Measurements from ENCODE around the gene WHRN.

DNA sequence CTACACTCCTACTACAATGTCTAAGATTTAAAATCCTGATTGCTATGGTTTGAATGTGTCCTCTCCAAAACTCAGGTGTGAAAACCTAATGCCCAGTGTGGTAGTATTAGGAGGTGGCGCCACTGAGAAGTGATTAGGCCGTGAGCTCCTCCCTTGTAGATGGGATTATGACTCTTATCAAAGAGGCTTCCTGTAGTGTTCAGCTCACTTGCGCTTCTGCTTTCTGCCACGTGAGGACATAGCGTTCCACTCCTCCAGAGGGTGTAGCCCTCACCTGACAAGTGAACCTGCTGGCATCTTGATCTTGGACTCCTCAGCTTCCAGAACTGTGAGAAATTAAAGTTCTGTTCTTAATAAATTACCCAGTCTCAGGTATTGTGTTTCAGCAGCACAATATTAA, 33.0 kb upstream of the WHRN start:
- TF ChIP-seq, protein P1, sequence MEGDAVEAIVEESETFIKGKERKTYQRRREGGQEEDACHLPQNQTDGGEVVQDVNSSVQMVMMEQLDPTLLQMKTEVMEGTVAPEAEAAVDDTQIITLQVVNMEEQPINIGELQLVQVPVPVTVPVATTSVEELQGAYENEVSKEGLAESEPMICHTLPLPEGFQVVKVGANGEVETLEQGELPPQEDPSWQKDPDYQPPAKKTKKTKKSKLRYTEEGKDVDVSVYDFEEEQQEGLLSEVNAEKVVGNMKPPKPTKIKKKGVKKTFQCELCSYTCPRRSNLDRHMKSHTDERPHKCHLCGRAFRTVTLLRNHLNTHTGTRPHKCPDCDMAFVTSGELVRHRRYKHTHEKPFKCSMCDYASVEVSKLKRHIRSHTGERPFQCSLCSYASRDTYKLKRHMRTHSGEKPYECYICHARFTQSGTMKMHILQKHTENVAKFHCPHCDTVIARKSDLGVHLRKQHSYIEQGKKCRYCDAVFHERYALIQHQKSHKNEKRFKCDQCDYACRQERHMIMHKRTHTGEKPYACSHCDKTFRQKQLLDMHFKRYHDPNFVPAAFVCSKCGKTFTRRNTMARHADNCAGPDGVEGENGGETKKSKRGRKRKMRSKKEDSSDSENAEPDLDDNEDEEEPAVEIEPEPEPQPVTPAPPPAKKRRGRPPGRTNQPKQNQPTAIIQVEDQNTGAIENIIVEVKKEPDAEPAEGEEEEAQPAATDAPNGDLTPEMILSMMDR (IDR thresholded peaks at IDR 0.05) = no peak
- TF ChIP-seq EZH2 (IDR thresholded peaks at IDR 0.05) = no peak
